Ovary (tissue), 3 donors: ENCODE measurements around the gene RAB12.

Source experiments
- CTCF ChIP-seq, 3 donors: fragments of 450-650 bp in 2 of 3; fragments of 200-600 bp in 1 of 3; IDR thresholded peaks; one replicate each; pipeline versions ENCODE4 v1.5.1 to v1.8.0; 2016 to 2022; ENCODE audit warnings: antibody characterized with exemption in 3 of 3, mild to moderate bottlenecking in 1 of 3
- EP300 ChIP-seq: sonication (generic); formaldehyde crosslinking; IDR thresholded peaks from one replicate; pipeline ENCODE4 v1.6.1; 2017; ENCODE audit warnings: antibody characterized with exemption
- POLR2A ChIP-seq: fragments of 450-650 bp; IDR thresholded peaks from one replicate; pipeline ENCODE4 v1.6.1; 2017; ENCODE audit warnings: antibody characterized with exemption, mild to moderate bottlenecking, moderate library complexity
- donor health status: DM: no; HTN: no; CAD: no.

- TF ChIP-seq CTCF (IDR thresholded peaks at IDR 0.05) (no peak), EP300 (no peak), POLR2A (no peak)
Observed at GRCh38 chr18:8688816-8689215, 79.6 kb downstream of the RAB12 start.
